ENCODE results near the gene CHD3.

DNA sequence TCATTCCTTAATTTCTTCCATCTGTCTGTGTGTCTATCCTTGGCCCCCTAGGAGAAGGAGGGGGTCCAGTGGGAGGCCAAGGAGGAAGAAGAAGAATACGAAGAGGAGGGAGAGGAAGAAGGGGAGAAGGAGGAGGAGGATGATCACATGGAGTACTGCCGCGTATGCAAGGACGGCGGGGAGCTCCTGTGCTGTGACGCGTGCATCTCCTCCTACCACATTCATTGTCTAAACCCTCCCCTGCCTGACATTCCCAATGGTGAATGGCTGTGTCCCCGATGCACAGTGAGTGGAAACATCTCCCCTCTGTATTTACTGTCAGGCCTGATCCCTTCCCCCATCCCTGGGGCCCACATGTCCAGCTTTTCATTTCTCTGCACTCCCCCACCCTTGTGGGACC is 6.3 kb downstream of the CHD3 start:
- TF ChIP-seq, protein P1, sequence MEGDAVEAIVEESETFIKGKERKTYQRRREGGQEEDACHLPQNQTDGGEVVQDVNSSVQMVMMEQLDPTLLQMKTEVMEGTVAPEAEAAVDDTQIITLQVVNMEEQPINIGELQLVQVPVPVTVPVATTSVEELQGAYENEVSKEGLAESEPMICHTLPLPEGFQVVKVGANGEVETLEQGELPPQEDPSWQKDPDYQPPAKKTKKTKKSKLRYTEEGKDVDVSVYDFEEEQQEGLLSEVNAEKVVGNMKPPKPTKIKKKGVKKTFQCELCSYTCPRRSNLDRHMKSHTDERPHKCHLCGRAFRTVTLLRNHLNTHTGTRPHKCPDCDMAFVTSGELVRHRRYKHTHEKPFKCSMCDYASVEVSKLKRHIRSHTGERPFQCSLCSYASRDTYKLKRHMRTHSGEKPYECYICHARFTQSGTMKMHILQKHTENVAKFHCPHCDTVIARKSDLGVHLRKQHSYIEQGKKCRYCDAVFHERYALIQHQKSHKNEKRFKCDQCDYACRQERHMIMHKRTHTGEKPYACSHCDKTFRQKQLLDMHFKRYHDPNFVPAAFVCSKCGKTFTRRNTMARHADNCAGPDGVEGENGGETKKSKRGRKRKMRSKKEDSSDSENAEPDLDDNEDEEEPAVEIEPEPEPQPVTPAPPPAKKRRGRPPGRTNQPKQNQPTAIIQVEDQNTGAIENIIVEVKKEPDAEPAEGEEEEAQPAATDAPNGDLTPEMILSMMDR (IDR thresholded peaks at IDR 0.05; ENCODE audit: insufficient read depth, low read length), result no peak
- TF ChIP-seq, protein P2, sequence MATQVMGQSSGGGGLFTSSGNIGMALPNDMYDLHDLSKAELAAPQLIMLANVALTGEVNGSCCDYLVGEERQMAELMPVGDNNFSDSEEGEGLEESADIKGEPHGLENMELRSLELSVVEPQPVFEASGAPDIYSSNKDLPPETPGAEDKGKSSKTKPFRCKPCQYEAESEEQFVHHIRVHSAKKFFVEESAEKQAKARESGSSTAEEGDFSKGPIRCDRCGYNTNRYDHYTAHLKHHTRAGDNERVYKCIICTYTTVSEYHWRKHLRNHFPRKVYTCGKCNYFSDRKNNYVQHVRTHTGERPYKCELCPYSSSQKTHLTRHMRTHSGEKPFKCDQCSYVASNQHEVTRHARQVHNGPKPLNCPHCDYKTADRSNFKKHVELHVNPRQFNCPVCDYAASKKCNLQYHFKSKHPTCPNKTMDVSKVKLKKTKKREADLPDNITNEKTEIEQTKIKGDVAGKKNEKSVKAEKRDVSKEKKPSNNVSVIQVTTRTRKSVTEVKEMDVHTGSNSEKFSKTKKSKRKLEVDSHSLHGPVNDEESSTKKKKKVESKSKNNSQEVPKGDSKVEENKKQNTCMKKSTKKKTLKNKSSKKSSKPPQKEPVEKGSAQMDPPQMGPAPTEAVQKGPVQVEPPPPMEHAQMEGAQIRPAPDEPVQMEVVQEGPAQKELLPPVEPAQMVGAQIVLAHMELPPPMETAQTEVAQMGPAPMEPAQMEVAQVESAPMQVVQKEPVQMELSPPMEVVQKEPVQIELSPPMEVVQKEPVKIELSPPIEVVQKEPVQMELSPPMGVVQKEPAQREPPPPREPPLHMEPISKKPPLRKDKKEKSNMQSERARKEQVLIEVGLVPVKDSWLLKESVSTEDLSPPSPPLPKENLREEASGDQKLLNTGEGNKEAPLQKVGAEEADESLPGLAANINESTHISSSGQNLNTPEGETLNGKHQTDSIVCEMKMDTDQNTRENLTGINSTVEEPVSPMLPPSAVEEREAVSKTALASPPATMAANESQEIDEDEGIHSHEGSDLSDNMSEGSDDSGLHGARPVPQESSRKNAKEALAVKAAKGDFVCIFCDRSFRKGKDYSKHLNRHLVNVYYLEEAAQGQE (IDR thresholded peaks at IDR 0.05; ENCODE audit: insufficient replicate concordance, low read depth), result no peak
- TF ChIP-seq POLR2AphosphoS5 (IDR thresholded peaks at IDR 0.05; ENCODE audit: low read depth), result no peak

All from HL-60 (cell line).